GM10847 (cell line): ENCODE measurements around the gene PDE4B.

Source experiments
- POLR2A ChIP-seq: IDR thresholded peaks from 2 replicates; pipeline ENCODE4 v1.6.1; 2011; ENCODE audit not compliant: insufficient read length; ENCODE audit errors: extremely low read depth

Gene PDE4B

DNA sequence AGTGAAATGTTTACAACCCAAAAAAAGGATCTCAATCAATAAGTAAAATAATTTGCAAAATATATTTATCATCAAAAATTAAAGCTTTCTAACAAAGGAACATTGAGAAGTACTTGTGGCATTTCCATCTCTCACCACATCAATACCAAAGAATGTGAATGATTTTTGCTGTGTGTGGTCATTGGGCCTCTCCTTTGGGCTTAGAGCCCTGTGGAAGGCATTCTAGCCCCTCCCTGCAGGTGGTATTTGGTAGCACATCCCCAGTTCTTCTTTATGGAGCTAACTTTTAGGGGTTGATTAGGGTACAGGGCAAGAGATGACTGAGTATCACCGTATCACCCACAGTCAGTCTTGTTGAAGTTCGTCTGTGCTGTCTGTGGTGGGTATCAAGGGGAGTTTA is 447.1 kb downstream of the PDE4B start:
- TF ChIP-seq POLR2A: no peak

DNA sequence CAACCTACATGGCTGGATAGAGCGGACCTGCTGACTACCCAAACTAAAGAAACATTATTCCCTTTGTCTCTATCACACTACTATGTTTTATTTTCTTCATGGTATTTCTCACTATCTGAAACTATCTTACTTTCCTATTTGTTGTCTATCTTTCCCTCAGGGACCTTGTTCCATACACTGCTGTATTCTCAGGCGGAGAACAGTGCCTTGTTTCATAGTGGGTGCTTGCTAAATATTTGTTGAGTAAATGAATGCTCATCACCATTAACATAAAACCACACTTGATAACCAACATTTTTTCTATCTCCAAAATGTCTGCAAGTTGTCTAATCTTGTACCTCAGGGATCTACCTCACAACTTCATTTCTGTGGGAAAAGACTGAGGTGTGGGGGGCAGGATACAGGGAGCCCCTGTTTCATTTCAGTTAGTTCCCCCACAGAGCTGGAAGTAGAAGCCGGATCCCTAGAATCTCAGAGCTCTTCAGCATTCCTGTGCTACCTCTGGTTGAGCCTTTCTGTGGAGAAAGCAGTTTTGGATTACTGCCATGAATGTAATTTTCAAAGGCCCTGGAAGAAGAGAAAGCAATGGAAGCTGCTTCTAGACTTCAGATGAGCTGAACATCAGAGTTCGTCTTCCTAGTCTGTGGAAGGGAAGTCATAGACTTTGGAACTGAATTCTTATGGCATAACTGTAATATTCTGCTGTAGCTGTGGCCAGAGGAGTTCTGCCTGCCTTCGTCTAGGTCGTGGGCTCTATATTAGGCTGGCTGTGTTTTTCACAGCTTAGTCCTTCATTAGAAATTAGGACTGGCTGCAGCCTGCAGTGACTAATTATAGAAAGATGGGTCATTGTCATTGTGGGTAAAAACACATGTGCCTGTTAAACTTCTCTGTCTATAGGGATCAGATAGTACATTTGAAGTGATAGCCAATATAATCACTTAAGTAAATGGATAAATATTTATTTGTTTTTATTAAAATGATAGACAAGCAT is 448.1 kb downstream of the PDE4B start:
- no peak for TF ChIP-seq POLR2A

DNA sequence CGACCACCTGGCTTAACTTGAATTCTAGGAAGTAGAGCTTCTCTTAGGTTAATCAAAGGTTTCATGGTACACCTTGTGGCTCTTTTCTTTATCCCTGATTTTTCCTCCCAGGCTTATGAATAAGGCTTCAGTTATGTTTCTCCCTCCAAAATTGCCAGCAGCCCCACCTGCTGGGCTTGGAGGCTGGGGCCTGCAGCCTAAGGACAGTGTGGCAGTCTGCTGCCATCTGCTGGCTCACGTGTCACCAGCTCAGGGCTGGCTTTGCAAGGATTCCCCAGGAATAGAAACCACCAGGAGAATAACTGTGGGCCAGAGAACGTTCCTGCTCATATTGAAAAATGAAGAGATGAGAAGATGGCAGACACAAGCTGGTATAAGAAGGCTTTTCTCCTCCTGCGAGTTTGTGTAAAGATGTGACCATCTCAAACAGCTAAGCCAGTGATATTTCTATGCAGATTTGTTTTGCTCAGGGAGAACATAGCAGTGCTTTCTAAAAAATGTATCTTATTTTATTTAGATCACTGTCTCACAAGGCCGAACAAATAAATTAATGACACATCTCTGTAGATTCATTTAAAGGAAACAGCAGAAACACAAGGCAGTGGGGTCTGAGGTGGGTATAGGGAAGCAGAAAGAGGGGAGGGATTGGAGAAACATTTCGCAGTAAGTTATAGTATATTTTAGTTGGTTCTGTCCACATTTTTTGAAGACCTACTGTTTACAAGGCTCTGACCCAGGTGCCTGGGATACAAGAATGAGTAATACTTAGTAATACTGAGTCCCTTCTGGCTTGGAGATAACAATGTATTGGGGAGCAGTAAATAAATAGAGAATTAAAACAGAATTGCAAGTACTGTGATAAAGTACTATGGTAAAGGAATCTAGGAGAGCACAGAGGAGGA is 450.2 kb downstream of the PDE4B start:
- TF ChIP-seq POLR2A: no peak

DNA sequence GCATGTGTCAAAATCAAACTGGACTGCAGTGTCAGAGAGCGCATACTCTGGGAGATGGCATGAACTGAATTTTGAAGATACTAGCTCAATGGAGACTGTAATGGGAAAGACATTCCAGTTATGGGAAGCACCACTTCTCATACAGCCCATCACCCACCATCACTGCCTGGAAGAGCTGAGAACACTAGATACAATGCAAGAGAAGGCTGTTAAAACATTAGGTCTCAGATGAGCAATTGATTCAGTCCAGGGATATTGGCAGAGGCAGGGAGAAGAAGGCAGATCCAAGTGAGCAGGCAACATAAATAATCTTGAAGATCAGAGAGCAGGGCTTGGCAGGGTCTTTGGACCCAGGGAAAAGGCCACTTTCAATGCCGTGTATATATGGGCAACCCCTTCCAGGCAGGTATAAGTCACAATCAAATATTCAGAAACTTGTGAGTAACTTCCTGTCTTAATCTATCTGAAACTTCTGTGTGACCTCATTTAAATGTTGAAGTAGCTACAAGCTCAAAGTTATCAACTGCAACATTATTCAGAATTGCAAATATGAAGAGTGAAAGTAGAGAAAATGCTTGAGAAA is 450.9 kb downstream of the PDE4B start:
- TF ChIP-seq POLR2A: no peak

DNA sequence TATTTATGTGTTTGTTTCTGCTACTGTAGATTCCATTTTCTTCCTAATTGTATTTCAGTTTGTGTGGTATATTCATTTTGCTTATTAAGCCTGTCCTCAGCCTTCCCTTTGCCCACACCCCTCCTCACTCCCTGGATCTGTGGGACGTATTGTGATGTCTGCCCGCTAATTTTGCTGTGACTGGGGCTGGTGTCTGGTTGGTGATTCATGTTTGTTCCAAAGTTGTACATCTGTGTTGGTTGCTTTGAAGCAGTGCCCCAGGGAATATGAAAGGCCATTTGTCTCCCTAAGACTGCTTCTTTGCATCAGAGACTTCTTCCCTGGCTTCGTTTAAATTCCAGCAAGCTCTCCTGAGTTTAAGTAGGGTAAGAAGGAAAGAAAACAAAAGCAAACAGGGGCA is 451.7 kb downstream of the PDE4B start:
- TF ChIP-seq POLR2A: no peak

DNA sequence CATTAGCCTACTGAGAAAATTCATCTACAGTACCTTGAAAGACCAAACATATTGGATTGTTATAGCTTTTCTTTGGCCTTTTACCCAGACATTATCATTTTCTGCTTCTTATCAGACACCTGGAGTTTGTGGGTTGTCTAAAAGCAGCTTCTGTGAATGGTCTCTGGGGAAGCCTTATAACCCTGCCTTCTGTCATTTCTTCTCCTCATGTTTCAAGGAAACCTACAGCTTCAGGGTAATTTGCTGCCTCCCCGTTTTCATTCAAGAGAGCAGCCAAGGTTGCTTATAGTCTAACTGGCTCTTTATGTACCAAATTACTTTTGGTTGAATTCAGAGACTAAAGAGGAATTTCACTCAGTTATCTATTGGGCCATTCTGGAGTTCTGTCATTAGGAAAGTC is 453.0 kb downstream of the PDE4B start:
- no peak for TF ChIP-seq POLR2A

DNA sequence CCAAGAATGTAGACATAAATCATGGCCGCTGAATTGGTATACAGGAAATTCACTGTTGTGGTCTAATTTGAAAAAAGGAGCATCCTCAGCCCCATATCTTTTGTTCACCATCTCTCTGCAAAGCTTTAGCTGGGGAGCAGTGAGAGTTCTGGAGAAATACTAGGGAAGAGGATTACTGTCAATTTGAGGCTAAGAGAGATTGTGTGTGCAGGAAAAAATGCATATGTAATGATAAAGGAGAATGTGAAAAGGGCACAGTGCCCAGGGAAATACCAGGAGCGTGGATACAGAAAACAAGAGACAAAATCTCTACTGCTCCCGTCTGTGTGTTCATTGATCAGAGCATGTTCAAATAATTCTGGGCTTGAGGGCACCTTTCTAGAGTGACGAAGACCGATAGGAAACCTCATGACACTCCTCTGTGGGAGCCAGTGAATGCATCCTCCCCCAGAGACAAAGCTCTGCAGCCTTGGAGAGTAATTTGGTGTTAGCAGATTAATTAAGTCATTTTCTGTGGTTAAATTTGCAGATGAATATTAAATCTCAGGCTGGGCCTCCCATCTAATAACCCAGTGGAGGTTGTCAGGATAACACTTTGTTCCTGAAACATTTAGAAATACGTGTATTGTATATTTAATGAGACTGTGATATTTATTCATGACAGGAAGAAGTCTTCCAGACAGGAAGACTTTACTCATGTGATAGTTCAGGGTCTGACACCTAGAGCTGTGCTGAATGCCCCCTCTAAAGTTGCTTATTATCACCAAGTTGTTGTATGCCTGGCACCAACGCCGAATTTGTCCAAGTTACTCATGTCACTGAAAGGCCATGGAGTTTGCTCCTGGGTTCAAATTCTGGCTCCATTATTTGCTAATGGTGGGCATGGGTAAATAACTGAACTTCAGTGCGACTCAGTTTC is 453.9 kb downstream of the PDE4B start:
- TF ChIP-seq POLR2A: no peak

DNA sequence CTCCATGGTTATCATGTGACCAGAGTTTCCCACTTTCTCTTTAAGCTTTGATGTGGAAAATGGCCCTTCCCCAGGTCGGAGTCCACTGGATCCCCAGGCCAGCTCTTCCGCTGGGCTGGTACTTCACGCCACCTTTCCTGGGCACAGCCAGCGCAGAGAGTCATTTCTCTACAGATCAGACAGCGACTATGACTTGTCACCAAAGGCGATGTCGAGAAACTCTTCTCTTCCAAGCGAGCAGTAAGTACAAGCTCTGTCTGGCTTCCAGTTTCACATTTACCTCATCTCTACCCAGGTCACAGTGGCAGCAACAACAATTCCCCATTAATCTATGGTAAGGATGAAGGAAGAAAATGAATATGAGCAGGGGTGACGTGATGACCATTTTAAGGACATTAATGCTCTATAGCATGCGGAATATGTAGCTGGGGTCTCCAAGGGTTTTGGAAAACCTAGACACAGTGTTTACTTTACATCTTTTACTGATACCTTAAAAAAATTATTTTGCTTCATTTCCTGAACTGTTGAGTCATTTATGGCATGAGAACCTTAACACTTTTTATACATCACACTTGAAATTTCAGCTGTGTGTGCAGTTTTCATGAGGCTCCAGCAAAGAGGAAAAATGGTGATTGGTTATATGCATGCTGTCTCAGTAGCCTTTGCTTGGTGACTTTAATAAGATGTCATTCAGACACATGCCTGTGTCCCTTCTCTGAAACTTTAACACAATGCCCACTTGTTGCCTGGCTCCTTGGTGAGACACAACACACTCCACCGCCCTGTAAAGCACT is 454.9 kb downstream of the PDE4B start:
- no peak for TF ChIP-seq POLR2A

DNA sequence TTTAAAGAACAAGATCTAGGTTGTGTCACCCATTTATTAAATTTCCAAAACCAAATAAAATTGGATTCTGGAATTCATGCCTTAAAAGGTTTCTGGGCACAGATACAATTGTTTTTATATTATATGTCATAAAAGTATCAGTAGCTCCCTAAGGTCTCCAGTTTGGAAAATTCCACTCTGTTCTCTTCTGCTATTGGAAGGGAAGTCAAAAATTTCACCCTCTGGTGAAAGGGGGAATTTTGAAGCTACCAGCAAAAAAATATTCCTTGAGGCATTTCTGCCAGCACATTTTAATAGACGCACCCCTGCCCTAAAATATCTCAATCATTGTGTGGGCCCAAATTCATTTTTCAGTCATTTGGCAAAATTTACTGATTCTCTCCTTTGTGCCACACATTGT is 455.6 kb downstream of the PDE4B start:
- TF ChIP-seq POLR2A: no peak

DNA sequence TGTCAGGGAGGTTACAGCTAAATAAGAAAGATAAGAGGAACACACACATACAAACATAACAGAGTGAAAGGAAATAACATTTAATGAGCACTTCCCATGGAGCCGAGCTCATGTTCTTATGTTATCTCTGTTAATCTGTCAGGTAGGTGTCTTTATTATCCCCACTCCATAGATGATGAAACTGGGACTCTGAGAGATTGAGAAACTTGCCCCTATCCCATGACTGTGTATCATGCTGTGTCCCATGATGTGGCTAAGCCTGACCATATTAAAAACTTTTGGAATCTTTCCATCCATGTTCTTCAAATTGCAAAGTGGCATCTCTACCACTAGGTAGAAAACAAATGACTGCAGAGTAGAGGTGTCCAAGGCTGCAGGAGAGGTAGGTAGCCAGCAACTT is 456.1 kb downstream of the PDE4B start:
- no peak for TF ChIP-seq POLR2A

DNA sequence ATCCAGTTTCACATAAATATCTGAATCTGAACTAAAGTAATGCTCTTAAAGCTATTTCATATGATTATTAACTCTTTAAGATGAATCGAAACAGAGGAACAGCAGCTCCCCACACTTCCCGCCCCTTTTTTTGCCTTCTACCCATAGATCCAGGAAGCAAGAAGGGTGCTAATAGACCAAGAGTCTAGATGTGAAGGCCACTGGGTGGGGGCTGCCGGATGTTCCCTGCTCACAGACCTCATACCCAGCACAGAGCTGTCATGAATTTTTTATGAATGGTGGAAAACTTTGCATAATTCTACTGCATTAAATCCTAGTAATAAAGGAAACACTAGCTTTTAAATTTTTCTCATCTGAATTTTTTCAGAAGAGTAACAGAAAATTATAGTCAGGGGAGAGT is 457.4 kb downstream of the PDE4B start:
- TF ChIP-seq POLR2A: no peak

DNA sequence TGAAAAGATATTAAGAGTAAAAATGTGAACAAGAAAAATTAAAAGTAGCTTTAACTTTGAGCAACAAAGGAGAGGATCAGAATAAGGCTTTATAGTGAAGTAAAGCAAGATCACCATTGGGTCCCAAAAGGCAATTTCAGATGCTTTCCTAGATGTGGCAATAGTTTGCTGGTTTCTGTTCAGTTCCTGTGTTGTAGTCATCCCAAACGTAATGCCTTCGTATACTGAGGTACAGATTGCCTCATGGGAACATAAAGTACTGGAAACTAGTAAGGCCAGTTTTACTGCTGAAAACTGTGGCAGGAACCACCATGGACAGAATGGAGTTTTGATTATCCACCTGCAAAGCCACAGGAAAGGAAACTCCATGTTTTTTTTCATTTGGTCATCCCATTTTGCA is 457.8 kb downstream of the PDE4B start:
- no peak for TF ChIP-seq POLR2A

DNA sequence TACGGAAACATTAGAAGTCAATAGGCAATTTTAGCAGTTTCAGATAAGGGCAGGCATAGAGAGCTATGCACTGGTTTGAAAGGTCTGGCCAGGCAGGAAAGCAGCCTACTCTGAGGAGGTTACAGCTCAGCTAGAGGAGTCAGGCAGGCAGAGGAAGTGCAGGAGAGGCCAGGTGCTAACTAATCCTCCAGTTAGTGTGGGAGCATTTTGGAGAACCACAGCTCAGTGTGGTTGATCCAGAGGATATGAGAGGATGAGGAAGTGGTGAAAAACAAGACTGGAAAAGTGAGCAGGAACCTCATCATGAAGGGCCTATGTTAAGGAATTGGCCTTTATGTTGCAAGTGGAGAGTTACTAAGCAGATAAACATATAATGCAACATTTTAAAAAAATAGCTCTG is 458.9 kb downstream of the PDE4B start:
- no peak for TF ChIP-seq POLR2A
